ENCODE data around the gene BLOC1S3.

The BLOC1S3 gene

GRCh38 chr19:45162608-45163143, 15.9 kb upstream of the BLOC1S3 start:
- DNase-seq, result no peak

GRCh38 chr19:45163156-45163555, 15.4 kb upstream of the BLOC1S3 start:
- no peak for DNase-seq

GRCh38 chr19:45163751-45164460, 14.7 kb upstream of the BLOC1S3 start:
- no peak for DNase-seq

- DNase-seq, result peak; percentile 30
Measured at GRCh38 chr19:45164577-45165335, 13.8 kb upstream of the BLOC1S3 start.

GRCh38 chr19:45166723-45167252, 11.8 kb upstream of the BLOC1S3 start:
- no peak for DNase-seq

GRCh38 chr19:45168767-45169351, 9.7 kb upstream of the BLOC1S3 start:
- no peak for DNase-seq

- no peak for DNase-seq
Measured at GRCh38 chr19:45169602-45170001, 9.0 kb upstream of the BLOC1S3 start.

GRCh38 chr19:45170146-45171106, 8.2 kb upstream of the BLOC1S3 start:
- no peak for DNase-seq

- DNase-seq, result no peak
Measured at GRCh38 chr19:45171211-45171623, 7.4 kb upstream of the BLOC1S3 start.

- no peak for DNase-seq
Measured at GRCh38 chr19:45172173-45172572, 6.4 kb upstream of the BLOC1S3 start.

GRCh38 chr19:45172611-45173208, 5.9 kb upstream of the BLOC1S3 start:
- no peak for DNase-seq

GRCh38 chr19:45173816-45174215, 4.8 kb upstream of the BLOC1S3 start:
- DNase-seq, result peak; percentile 63

- no peak for DNase-seq
Measured at GRCh38 chr19:45175515-45176345, 2.9 kb upstream of the BLOC1S3 start.

- DNase-seq, result peak; percentile 15
Measured at GRCh38 chr19:45177817-45178261, 745 bp upstream of the BLOC1S3 start, which contains the start of gene TRAPPC6A. Gene TRAPPC6A (minus strand): TSS chr19:45178237. CDS start chr19:45178218, 19 bp downstream.

GRCh38 chr19:45179072-45179891, 698 bp downstream of the BLOC1S3 start:
- no peak for DNase-seq

GRCh38 chr19:45179892-45180370, 1.3 kb downstream of the BLOC1S3 start:
- no peak for DNase-seq

GRCh38 chr19:45180936-45181335, 2.4 kb downstream of the BLOC1S3 start:
- DNase-seq, result no peak

- DNase-seq, result no peak
Measured at GRCh38 chr19:45182758-45183157, 4.2 kb downstream of the BLOC1S3 start.

- DNase-seq, result no peak
Measured at GRCh38 chr19:45184115-45184514, 5.5 kb downstream of the BLOC1S3 start.
